SK-N-MC (cell line): Measurements from ENCODE around the gene DYRK1B.

ENCODE experiments used
- DNase-seq: peaks from one replicate; pipeline ENCODE4 v3.0.0-alpha.2; 2011; ENCODE audit warnings: low read depth, low spot score
- H3K27ac ChIP-seq: fragments of 200-600 bp; sonication (generic); 2 replicates; pipeline ENCODE4 v1.5.1; 2016; ENCODE audit warnings: mixed run types
- H3K36me3 ChIP-seq: fragments of 200-600 bp; sonication (generic); 2 replicates; pipeline ENCODE4 v1.6.1; 2017; ENCODE audit warnings: antibody characterized with exemption, low read length, mixed read lengths; ENCODE audit not compliant: insufficient read depth
- H3K4me3 ChIP-seq: fragments of 200-600 bp; sonication (generic); 2 replicates; pipeline ENCODE4 v1.5.1; 2016
- H3K9ac ChIP-seq: fragments of 200-600 bp; sonication (generic); 2 replicates; pipeline ENCODE4 v1.8.0; 2017; ENCODE audit warnings: mixed run types, mixed read lengths; ENCODE audit not compliant: insufficient read length
- H3K9me3 ChIP-seq: fragments of 200-600 bp; sonication (generic); 2 replicates; pipeline ENCODE4 v1.6.1; 2017; ENCODE audit warnings: low read depth, mild to moderate bottlenecking, antibody characterized with exemption, low read length, moderate library complexity, mixed read lengths
- EZH2 ChIP-seq: fragments of 200-600 bp; sonication (generic); IDR thresholded peaks from one replicate; pipeline ENCODE4 v1.6.1; 2017; ENCODE audit warnings: antibody characterized with exemption
- FOXP2 ChIP-seq: optimal IDR thresholded peaks from 2 replicates; pipeline ENCODE3; 2011; ENCODE audit warnings: mild to moderate bottlenecking, moderate library complexity; ENCODE audit not compliant: insufficient read depth; ENCODE audit errors: extremely low read length, control extremely low read depth
- POLR2AphosphoS5 ChIP-seq: IDR thresholded peaks from 2 replicates; pipeline ENCODE4 v1.6.1; 2012; ENCODE audit warnings: mild to moderate bottlenecking, low read depth, low read length, borderline replicate concordance

Gene DYRK1B

GRCh38 chr19:39845172-39845571, 11.2 kb upstream of the DYRK1B start:
- H3K4me3 ChIP-seq: peak overlapping the region; percentile 100
- H3K27ac ChIP-seq: no peak overlapping the region
- peak overlapping the region; percentile 99 for H3K9ac ChIP-seq
- TF ChIP-seq EZH2: no peak
- DNase-seq: no peak
- peaks cover 11% of the 10 kb centered on the region; the same call in 1 of the 2 replicates for H3K36me3 ChIP-seq
- no peaks in the 10 kb centered on the region for H3K9me3 ChIP-seq

- 0 out of 2 replicates have a peak overlapping the region, but pooled peaks have one; percentile 10 for H3K27ac ChIP-seq
- H3K9me3 ChIP-seq: no peaks in the 10 kb centered on the region
- no peak for TF ChIP-seq POLR2AphosphoS5
- peak overlapping the region; percentile 99 for H3K9ac ChIP-seq
- peaks cover 21% of the 10 kb centered on the region for H3K36me3 ChIP-seq
- H3K4me3 ChIP-seq: peak overlapping the region; percentile 100
- no peak for DNase-seq
Observed at GRCh38 chr19:39843919-39844793, 10.2 kb upstream of the DYRK1B start.

DNA sequence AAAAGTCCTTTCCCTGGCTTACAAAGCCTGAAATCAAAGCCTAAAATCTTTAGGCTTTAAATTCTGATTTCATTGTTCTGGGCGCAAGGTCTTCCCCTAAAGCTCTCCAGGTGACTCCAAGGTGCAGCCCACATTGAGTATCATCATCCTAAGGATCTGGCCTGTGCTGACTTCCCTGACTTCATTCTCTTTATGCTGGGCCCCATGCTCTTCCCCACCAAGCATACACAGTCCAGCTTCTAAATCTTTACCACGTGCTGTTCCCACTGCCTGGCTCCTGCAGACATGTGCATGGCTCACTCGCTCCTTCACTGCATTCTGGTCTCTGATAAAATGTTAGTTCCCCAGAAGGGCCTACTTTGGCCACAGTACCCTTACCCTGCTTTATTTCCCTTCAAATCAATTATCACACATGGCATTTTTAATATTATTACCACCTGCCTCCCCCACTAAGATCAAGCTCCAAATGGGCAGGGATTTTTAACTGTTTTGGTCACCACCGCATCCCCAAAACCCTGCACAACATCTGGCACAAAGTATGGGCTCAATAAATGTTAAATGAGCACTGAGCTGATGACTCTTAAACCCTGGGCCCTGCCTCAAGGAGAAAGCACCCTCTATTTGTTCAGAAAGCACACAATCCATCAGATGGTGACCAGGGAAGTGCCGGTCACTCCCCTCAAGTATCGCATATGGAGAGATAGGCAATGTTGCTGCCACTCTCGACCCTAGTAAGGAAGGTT, 8.9 kb upstream of the DYRK1B start:
- H3K9me3 ChIP-seq: no peaks in the 10 kb centered on the region
- no peak for TF ChIP-seq FOXP2
- peak overlapping the region; percentile 99 for H3K9ac ChIP-seq
- no peak for DNase-seq
- peak overlapping the region; percentile 7; the same call in 1 of the 2 replicates for H3K27ac ChIP-seq
- peaks cover 34% of the 10 kb centered on the region for H3K36me3 ChIP-seq
- peak overlapping the region; percentile 17; the same call in 1 of the 2 replicates for H3K4me3 ChIP-seq

- TF ChIP-seq POLR2AphosphoS5: no peak
- no peak for TF ChIP-seq EZH2
- no peak for TF ChIP-seq FOXP2
- no peak overlapping the region for H3K27ac ChIP-seq
- H3K9me3 ChIP-seq: no peaks in the 10 kb centered on the region
- no peak for DNase-seq
- H3K4me3 ChIP-seq: no peak overlapping the region
- no peak overlapping the region for H3K9ac ChIP-seq
- H3K36me3 ChIP-seq: peaks cover 52% of the 10 kb centered on the region
Observed at GRCh38 chr19:39841041-39841440, 7.1 kb upstream of the DYRK1B start.

DNA sequence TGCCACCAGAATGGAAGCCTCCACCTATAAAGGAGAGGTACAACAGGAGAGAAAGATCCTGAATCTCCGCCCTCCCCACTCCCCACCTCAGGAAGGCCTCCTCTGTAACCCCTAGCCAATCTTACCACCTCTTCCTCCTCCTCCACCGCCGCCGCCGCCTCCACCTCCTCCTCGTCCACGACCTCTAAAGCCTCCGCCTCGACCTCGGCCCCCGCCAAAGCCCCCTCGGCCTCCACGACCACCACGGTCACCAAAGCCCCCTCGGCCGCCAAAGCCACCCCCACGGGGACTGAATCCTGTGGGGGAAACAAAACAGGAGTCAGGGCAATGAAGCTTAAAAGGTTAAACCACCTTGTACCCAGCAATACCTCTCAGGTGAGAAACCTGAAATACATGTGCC, 6.5 kb upstream of the DYRK1B start:
- Histone ChIP-seq H3K36me3 (peaks cover 58% of the 10 kb centered on the region), H3K4me3 (no peak overlapping the region), H3K9ac (no peak overlapping the region), H3K9me3 (no peaks in the 10 kb centered on the region), H3K27ac (no peak overlapping the region)
- no peak for DNase-seq
- TF ChIP-seq EZH2: no peak
- no peak for TF ChIP-seq POLR2AphosphoS5
- TF ChIP-seq FOXP2: no peak

DNA sequence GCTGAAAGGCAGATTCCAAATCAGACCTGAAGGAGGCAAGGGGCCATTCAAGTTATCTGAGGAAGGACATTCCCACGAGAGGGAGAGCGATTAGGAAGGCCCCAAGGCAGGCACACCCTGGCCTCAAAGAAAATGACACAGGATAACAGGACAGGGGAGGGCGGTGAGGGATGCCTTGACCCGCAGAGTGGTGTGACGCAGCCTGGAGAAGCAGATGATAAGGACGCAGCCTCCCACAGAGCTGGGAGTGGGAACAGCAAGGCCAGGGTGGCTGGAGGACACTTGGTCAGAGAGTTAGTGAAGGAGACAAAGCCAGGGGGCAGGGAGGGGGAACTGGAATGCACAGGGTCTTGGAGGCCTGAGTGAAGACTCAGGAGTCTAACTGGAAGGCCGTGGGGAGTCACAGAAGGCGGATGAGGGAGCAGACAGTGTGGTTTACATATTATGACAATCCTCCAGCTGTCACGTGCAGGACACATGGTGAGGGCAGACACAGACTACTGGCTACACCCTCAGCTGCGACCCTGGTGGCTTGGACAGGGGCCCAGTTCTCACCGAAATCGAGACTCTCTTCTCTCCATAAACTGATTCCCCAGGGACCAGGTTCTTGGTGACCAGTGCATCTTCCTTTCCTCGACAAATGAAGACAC, 5.8 kb upstream of the DYRK1B start:
- Histone ChIP-seq H3K27ac (no peak overlapping the region), H3K9me3 (no peaks in the 10 kb centered on the region), H3K36me3 (peaks cover 63% of the 10 kb centered on the region), H3K9ac (no peak overlapping the region), H3K4me3 (no peak overlapping the region)
- TF ChIP-seq POLR2AphosphoS5: no peak
- no peak for DNase-seq

DNA sequence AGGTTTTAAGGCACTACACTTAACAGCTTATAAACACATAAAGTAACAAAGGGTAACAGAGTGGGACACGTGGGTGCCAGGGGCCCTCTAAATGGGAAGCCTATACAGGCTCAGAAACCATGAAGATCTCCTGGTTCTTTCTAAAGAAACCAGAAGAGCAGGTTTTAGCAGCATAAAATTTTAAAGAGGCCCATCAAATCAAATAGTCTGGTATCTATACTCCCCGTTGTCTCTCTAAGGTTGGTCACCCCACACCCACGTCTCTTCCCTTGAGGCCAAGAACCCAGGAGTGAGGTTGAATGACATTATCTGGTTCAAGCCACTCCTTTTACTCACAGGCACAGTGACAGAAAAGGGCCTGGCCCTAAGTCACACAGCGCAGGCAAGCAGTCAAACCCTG, 4.6 kb upstream of the DYRK1B start:
- no peak for TF ChIP-seq POLR2AphosphoS5
- no peak for TF ChIP-seq EZH2
- TF ChIP-seq FOXP2: no peak
- no peak overlapping the region for H3K27ac ChIP-seq
- no peak overlapping the region for H3K4me3 ChIP-seq
- DNase-seq: no peak
- H3K36me3 ChIP-seq: peaks cover 70% of the 10 kb centered on the region
- H3K9ac ChIP-seq: no peak overlapping the region
- no peaks in the 10 kb centered on the region for H3K9me3 ChIP-seq

GRCh38 chr19:39837978-39838377, 4.0 kb upstream of the DYRK1B start:
- no peak overlapping the region for H3K9ac ChIP-seq
- DNase-seq: no peak
- H3K27ac ChIP-seq: no peak overlapping the region
- peaks cover 70% of the 10 kb centered on the region for H3K36me3 ChIP-seq
- H3K9me3 ChIP-seq: no peaks in the 10 kb centered on the region
- H3K4me3 ChIP-seq: no peak overlapping the region
- no peak for TF ChIP-seq POLR2AphosphoS5

GRCh38 chr19:39834287-39834841, 402 bp upstream of the DYRK1B start:
- Histone ChIP-seq H3K9me3 (no peaks in the 10 kb centered on the region), H3K4me3 (peak overlapping the region; percentile 100), H3K27ac (peak overlapping the region; percentile 60; the same call in 1 of the 2 replicates), H3K36me3 (peaks cover 74% of the 10 kb centered on the region), H3K9ac (no peak overlapping the region)
- DNase-seq: no peak
- TF ChIP-seq EZH2: no peak
- TF ChIP-seq POLR2AphosphoS5: no peak
- no peak for TF ChIP-seq FOXP2
